IPS-11a (cell line): ENCODE measurements around the gene NTRK3.
"Not testable (repeated sequence)": the region's sequence is repeated elsewhere in the genome, so short reads cannot be mapped to it uniquely, and the experiment has no call there.

Source experiments
- H3K4me3 ChIP-seq: one replicate; pipeline ENCODE4 v1.5.1; 2013; ENCODE audit warnings: low read depth, low read length, control low read depth

Gene NTRK3

DNA sequence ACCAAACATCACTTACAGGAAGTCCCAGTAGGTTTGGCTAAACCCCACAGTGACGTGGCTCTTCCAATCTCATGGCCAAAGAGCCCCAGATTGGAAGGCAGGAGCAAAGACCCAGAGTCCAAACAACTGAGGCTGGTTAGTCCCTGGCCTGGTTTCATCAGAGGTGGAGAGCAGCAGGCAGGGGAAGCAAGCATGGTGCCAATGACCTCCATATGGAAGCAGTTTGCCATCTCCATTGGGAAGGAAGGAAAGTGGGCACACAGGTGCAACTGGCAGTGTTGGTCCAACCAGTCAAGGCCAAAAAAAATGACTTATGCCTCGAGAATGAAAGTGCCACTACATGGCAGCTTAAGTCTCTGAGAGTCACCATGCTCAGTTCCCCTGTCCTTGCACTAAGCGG is 175.9 kb downstream of the NTRK3 start:
- no peak overlapping the region for H3K4me3 ChIP-seq

DNA sequence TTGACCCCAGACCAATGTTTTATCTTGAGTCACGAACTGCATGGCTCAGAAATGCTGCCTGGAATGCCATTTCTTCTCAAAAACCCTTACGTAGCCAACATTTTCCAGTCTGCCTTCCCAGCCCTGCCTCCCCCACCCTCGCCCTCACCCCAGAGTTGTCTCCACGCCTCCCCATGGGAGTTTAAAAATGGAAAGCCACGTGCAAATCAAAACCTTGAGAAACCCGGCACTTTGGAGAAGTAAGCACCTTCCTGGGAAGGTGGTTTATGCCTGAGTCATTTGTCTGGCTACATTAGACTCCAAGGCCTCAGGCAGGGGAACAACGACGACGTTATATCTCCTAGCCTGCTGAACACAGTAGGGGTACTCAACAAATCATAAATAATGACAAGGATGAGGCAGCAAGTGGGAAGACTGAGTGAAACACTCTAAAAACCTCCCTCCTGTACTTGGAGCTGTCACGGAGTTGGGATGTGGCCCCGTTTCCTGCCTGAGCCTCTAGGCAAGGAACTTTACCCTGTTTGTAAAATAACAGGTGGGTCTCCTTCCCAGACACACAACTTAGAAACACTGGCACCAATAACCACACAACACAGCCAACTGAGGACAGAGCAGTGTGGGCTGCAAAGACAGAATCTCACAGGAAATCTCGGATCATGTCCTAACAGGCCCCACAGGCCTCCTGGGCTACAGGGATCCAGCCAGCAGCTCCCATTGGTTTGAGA is 179.1 kb downstream of the NTRK3 start:
- H3K4me3 ChIP-seq, result no peak overlapping the region

DNA sequence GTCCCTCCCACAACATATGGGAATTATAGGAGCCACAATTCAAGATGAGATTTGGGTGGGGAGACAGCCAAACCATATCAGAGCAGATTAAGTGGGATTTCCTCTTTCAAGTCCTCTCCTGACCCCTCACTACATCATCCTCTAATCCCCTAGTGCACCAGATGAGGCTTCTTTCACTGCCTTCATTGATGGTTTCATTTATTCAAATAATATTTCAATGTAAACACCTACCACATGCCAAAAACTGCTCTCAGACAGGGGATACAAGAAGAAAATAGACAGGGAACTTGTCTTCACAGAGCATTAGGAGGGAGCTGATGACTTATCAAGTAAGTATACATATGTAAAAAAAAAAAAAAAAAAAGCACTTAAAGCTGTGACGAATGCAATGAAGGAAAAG is 180.2 kb downstream of the NTRK3 start:
- H3K4me3 ChIP-seq, result no peak overlapping the region

DNA sequence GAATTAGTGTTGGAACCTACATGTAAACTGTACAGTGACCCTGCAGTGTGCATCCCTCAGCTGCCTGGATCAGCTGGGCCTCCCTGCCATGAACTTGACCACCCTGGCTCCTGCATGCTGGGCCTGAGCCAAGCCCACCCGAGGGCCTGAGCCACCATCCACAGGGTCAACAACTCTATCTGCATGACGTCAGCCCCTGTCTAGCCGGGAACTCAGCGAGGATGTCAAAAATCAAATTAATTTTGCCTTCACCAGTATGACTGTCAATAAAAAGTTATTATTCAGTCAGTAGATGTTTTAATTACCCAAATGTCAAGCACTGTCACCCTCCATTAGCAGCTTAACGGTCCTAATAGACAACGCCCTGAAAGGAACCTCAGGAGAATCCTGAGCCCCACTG is 181.4 kb downstream of the NTRK3 start:
- H3K4me3 ChIP-seq, result no peak overlapping the region

DNA sequence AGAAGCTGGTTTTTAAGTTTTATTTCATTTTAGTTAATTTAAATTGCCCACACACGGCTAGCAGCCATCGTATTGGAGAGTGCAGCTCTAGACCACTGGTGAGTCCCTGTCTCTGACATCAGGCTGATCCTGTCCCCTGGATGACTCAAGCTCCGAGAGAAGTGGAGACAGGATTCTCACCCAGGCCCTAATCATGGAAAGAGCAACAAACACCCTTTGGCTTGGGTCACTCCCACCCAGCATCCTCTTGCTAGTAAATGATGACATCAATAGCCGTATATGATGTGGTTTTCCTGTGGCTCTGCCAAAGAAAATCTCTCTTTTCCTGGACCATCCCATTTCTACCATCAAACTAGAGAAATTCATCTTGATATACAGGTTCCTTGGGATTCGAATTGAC is 182.2 kb downstream of the NTRK3 start:
- H3K4me3 ChIP-seq, result no peak overlapping the region

DNA sequence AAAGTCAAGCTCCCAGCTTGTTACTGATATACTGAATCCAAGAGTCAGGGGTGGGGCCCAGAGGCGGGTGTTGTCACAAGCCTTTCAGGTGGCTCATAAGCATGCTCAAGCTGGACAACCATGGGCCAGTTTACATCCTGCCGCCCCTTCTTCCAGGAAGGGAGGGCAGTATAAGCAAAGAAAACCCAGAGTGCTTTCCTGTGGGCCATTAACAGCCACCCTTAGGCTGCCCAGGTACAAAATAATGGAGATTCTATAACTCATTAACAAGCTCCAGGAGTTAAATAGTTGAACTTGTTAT is 183.2 kb downstream of the NTRK3 start:
- no peak overlapping the region for H3K4me3 ChIP-seq

DNA sequence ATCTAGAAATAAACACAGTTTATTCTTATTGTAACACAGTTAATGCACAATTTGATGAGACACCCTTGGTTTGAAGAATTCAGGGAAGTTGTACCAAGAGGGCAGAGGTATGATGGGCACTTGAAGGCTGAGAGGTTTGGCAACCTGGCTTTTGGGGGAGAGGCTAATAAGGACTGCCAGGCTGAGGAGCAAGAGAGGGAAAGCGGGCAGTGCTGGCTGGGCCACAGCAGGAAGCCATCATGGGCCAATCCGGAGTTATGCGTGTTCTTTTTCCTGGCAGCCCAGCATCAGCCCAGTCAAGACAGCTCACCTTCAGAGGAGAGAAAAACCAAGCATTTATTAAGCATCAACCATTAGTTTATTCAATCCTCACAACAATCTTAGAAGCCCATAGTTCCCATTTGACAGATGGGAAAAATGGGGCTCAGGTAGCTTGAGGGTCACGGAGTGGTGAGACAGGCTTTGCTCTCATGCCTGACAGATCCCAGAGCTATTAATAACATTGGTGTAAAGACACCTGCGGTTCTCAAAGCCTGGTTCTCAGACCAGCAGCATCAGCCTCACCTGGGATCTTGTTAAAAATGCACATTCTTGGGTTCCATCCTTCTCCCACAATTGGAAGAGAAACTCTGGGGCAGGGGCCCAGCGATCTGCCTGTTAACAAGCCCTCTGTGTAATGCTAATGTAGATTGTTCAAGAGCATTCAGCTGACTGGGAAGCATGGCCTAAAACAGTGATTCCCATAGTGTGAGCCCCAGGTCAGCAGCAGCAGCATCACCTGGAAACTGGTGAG is 183.7 kb downstream of the NTRK3 start:
- H3K4me3 ChIP-seq, result no peak overlapping the region

DNA sequence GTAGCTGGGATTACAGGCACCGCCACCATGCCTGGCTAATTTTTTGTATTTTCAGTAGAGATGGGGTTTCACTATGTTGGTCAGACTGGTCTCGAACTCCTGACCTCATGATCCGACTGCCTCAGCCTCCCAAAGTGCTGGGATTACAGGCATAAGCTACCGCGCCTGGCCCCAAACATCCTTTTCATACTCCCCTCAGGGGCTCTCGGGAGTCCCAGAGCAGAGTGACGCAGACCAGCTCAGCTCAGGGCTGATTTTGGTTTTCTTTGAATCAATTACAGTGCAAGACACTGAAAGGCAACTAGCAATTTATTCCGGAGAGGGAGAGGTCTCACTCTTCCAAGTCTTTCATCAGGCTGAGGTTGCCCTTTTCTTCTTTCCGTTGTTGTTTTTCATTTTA is 184.4 kb downstream of the NTRK3 start:
- H3K4me3 ChIP-seq, result not testable (repeated sequence)

DNA sequence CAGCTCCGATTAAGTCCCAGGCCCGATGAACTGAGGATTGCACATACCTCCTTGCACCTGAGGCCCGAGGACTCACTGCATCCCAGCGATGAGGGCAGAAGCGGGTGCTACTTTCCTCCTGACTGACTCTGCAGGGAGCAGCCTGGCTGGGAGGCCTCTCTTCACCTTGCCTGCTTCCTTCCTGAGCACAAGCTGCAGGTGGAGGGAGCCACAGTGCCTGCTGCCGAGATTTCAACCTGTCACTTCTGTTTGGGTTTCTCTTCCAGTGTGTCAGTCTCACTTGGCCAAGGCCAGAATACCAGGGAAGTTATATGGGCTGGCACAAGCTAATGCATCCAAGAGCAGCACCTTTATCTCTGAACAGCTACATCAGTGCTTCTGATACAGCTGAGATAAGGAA is 185.4 kb downstream of the NTRK3 start:
- no peak overlapping the region for H3K4me3 ChIP-seq

DNA sequence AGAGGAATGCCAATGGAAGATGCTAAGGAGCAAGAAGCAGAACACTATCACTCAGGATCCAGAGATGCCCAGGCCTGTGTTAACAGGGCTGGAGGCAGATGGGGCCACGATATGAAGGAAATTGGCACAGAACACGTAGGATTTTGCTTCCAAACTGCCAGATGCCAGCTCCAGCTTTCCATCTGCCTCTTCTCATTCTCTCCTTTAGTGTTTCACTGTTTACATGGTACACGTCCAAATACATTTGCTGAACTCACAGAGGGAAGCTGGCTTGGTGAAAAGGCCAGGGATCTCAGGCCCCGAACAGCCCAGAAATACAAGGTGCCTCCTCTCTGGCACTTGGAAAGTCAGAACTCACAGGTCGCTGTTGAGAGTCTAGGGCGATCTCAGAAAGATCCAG is 187.0 kb downstream of the NTRK3 start:
- H3K4me3 ChIP-seq, result no peak overlapping the region

DNA sequence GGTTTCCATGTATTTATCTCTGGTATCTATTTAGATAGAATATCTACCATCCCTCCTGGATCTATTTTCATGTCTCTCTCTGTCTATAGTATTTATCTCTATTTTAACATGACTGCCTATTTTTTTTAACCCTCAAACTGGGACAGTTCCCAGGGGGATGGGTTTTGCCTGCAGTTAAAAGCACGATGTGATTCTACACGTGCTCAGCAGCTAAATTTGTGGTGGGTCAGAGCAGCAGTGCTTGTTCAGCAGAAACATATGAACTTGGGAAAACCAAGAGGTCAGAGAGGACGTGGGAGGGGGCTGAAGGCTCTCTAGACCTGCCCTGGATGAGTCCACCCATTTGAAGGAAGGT is 189.2 kb downstream of the NTRK3 start:
- H3K4me3 ChIP-seq, result no peak overlapping the region

DNA sequence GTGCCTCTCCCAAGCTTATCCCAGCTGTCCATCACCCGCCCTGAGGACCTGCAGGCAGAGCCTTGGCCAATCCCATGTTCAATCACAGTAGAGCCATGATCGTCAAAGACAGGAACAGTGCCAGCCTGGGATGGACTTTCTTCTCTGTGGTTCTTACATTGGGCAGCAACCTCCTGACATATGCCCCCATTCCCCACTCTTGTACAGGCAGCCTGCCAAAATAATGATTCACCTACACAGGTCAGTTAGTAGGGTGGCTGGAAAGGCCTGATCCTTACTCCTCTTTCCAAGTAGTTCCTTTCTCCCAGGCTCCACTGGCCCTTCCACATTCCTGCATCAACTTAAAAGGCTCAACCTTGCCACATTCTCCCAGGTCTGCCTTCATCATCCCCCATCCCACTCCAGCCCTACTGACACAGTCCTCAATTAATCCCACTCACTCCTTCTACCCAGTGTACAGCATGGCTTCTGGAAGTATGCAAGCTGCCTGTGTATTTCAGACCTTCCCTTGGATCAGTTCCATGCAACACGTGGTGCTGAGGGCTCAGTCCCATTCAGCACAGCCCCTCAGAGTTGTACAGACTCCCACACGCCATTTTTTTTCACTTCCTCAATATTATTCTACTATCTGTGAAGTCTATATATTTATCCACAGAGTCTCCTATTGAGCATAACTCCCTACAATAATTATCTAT is 189.8 kb downstream of the NTRK3 start:
- H3K4me3 ChIP-seq, result no peak overlapping the region

DNA sequence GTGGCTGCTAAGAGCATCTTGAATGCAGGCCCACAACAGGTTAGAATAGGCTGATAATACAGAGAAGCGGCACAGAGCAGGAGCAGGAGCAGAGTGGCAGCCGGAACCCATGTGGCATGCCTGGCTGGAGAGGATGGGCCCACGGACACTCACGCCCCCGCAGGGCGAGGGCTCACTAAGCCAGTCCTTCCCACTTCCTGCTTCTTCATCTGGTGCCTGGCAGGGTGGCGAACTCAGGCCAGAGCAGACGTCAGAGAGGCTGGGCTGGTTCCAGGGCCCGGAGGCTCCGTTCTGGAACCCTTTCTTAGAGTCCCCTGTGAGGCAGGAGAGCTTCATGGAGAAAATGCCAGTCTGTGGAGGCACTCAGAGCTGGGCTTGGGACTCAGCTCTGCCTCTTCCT is 195.1 kb downstream of the NTRK3 start:
- no peak overlapping the region for H3K4me3 ChIP-seq

DNA sequence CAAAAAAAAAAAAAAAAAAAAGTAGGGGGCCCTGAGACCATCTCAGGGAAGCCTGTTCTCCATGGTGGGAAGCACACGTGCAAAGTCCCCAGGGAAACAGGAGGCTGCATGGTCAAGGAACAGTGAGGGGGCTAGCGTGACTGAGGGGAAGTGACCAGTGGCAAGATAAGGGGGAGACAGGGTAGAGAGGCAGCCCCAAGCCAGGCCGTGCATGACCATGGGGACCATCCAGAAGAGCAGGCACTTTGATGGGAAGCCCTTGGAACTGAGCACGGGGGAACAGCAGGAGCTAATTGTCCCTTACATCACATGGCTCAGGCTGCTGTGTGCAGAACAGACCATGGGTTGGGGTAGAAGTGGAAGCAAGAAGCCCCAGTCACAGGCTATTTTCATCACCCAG is 196.2 kb downstream of the NTRK3 start:
- no peak overlapping the region for H3K4me3 ChIP-seq

DNA sequence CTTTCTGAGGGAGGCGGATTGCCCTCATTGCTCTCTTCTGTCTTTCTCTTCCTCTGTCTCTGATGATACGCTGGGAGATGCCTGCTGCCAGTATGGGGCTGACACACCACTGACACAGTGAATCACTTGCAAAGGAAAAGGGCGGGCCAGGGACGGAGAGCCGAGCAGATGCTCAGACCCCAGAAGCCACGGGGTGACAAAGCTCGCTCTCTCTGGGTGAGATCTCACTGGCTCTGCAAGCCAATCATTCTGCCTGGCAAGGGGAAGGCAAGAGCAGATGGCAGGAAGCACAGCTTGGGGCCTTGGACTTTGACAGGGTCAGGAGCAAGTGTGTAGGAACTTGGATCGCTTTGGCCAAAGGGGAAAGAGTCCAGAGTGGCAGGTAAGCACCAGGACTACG is 198.7 kb downstream of the NTRK3 start:
- H3K4me3 ChIP-seq, result no peak overlapping the region

DNA sequence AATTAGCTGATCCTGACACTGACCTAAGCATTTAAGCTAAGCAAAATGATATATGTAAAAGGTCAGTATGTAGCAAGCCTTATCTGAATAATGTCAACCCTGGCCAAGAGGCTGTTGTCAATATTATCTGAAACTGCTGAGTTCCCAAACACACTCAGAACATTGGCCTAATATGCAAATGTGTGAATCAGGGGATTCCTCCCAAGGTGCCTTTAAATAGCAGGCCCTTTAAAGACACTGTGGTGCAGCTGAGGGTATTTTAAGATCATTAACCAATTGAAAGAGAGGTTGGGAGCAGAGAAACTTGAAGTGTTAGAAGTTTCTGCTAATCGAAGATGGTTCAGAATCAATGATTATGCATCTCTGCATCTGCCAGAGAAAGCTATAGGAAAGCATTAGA is 207.0 kb downstream of the NTRK3 start:
- no peak overlapping the region for H3K4me3 ChIP-seq

DNA sequence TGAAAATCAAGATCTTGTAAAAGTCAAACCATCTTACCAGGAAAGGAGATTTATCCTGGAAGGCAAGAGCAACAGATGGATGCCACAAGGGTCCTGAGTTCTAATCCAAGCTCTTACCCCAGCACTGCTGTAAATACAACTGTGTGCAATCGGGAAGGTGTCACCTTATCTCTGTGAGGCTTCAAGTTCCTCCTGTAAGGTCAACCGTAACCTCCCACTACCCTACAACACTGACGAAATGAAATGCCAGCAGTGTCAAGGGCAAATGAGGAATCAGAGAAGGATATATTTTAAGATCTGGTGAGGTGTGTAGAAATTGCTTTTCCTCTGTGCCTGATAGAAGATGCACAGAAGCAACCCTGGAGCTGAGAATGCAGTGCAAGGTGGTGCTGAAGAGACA is 207.8 kb downstream of the NTRK3 start:
- H3K4me3 ChIP-seq, result no peak overlapping the region

DNA sequence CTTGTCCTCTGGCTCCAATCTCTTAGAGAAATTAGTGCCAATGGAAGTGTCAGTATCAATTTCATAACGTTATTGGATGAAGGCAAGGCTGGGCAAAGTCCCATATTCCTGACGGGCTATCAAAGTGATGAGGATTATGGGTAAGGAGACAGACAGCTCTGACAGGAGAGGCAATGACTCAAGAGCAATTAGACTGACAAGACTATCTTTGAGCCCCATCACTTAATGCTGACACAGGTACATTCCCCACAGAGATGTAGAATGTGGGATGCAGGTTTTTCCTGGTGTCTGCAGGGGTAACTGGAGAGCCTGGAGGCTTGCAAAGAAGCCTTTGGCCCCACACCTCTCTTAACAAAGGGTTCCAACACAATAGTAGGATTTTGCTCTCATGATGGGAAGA is 208.3 kb downstream of the NTRK3 start:
- H3K4me3 ChIP-seq, result no peak overlapping the region

DNA sequence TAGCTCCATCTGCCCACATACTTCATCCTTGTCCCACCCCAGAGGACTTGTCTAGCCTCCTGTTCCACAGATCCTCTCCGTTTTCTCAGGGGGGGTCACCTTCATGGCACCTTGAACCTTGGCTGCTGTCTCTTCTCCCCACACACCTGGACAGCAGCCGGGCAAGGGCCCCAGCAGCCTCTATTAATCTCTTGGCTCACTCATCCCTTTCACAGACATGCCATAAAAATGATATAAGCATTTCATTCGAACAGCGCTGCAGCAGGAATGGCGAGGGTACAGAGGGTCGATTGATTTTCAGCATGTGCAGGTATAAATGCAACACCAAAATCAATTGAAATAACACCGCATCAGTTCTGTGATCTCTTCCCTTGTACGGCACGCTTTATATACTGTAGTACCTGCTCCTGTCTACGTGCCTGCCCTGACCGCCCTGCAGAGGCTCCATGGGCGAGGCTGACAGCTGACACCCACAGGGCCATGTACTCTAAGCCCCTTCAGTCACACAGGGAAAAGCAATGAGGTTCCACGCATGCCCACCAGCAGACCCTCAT is 209.9 kb downstream of the NTRK3 start:
- no peak overlapping the region for H3K4me3 ChIP-seq

DNA sequence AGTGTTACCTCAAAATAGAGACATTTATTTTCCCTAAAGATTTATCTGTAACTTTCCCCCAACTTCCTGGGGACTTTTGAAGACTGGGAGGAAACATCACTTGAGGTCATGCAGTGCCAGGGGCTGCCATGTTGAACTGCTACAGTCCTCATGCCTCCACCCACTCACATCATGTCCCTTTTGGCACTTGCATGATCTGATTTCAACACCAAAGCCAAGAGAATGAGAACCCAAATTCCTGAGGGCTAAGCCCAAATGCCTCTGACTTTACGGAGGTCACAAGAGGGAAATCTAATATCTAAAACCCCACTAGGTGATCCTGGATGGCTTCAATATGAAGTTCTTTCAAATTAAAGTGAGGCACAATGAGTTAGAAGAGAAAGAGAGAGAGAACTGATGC is 213.1 kb downstream of the NTRK3 start:
- no peak overlapping the region for H3K4me3 ChIP-seq

DNA sequence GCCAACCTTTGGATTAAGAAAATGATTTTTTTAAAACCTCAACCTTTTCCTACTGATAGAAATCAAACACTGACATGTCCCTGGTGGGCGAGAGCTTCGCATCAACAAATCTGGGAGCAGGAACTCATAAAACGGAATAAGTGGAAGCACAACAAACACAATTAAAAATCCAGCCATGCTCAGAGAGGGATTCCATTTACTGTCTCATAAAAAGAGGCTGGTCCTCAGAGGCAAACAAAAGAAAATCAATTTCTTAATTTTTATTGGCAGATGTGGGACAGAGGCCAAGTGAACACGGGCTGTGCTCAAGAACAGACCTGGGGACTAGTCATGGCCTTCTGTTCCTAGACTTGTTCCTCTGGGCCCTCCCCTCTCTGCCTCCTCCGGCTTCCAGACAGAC is 214.5 kb downstream of the NTRK3 start:
- H3K4me3 ChIP-seq, result no peak overlapping the region

DNA sequence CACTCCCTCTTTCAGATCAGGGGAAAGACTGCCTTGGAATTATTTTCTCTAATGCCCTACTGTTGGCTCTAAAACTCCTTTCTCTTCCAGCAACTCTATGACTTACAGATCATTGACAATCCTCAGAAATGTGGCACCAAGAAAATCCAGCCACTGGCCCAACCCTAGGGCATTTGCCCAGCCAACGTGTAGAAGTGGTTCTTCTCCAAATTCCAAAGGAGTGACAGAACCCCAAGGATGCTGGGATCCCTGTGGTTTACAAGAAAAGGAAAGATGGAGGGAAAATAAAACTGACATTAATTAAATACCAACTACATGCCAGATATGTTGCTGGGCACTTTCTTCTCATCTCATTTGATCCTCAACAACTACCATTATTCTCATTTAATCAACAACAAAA is 216.0 kb downstream of the NTRK3 start:
- no peak overlapping the region for H3K4me3 ChIP-seq
